CD4-positive, alpha-beta T cell treated with Interleukin-12 subunit alpha and Interleukin-12 subunit beta, for 1 hour (primary cell): ENCODE results near the gene RAB1B.
A peak's percentile ranks its signal among the peaks of the same experiment; 100 is the strongest.
"Not testable (repeated sequence)": the region's sequence is repeated elsewhere in the genome, so short reads cannot be mapped to it uniquely, and the experiment has no call there.

ENCODE experiments used
- DNase-seq: peaks from one replicate; pipeline ENCODE4 v3.0.0-alpha.2; 2020

Gene RAB1B

DNA sequence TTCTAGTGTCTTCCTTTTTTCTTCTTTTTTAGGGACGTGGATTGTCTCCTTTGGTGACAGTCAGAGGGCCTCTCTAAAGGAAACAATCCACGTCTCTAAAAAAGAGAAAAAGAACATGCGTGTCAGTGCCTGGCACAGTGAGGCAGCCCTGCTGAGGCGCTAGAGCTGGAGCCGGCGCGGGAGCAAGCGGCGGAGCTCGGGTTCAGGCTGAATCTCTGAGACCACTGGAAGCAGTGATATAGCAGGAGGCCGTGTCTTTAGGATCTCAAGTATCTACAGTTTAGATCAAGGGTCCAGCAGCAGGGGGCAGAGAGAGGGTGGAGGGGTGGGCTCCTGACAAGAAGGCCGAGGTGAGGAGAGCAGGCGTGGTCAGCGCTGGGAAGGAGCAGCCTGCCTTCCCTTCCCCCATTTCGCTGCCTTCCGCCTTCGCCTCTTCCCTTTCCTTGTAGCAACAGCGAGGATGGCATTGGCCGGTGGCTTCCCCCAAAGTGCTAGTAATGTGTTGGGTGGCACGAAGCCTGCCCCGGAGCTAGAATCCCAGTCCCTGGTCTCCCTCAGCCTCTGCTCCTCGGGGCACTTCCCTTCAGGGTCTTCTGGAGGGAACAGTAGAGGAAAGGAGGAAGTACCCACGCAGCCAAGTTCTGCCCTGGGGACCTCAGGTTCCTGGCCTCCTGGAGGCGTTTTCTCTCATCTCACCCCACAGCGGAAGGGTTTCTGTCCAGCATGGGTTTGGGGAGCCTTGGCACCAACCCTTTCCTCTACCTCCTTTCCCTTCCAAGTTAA, 28.2 kb upstream of the RAB1B start:
- DNase-seq: no peak

DNA sequence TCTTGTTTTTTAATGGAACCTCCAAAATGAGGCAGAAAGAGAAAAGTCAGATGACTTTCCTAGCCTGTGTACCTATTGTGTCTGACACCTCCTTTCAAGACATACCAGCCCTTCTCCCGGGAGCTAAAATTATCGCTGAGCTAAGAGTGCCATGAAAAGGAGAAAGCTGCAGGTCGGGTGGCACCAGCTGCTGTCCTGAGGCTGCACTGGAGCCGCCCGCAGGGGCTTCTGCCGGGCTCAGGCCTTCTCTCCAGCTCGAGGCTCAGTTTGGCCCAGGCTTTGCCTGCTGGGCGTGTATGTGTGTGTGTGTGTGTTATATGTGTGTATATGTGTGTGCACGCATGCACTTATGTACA, 27.7 kb upstream of the RAB1B start:
- DNase-seq: no peak

DNA sequence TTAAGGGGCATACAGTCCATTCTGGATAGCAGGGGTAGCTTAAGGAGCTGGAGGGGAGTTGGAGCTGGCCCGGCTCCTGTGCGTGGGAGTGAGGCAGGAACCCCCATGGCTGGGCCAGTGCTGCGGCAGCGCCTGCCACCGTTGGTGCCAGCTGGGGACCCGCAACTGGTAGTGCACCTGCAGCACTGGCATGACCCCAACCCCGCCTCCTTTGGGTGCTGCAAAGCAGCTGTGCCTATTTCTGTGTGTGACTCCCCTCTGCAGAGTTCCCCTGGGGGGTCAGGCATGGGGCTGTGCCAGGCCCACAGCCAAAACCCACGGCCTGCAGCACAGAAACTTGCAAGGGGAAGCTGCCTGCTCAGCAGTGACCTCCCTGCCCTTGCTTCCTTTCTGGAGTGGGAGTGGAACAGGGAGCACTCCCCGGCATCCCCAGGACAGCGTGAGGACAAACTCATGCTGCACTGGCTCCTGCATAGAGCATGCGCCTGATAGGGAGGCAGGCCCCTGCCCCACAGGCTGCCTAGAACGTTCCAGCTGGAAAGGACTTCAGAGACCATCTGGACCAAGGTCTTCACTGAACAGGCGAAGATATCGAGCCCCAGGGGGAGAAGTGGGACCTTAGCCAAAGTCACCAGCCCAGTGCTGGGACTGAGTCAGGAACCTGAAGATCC, 26.2 kb upstream of the RAB1B start:
- DNase-seq: no peak

DNA sequence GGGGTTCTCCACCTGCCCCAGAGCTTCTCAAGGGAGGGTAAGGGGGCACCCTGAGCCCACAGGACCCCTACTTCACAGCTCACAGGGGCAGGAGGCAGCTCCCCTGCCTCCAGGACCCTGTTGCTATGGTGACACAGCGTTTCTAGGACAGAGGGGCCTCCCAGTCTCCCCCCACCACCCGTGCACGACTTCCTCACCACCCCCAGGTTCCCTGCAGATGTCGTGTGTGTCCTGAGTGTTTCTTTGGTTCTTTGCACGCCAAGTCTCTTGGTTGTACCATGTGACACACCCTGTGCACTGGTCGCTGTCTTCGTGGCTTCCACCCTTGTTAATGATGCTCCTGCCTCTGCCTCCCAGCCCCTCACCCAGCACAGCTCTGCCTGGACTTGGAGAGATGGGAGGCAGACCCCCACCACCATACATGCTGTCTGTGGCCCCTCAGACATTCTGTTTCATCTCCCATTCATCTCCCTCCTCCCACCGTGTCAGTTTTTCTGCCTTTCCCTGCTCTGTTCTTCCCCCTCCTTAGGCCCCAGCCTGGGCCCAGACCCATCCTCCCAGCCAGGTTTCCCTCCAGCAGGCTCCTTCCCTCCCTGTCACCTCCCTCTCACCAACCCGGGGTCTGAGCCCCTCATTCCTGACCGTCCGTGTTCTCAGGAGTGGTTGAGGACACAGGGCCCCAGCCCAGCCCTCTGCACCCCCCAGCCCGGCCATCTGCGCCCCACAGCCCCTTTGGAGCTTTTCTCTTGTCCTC, 24.5 kb upstream of the RAB1B start:
- no peak for DNase-seq

DNA sequence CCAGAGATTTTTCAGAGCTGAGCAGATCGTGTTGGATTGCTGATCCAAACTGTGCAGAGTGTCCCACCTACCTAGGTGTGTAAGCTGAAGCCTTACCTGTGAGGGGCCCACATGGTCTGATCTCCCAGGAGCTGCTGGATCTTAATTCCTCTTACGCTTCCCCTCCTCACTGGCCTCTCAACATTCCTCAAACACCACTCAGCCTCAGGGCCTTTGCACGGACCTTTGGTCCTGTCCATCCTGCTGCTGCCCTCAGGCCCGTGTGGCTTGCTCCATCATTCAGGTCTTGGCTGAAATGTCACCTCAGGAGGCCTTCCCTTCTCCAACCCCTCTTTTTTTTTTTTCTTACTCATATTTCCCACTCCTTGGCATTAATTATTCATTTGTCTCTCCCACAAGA, 21.1 kb upstream of the RAB1B start:
- no peak for DNase-seq

DNA sequence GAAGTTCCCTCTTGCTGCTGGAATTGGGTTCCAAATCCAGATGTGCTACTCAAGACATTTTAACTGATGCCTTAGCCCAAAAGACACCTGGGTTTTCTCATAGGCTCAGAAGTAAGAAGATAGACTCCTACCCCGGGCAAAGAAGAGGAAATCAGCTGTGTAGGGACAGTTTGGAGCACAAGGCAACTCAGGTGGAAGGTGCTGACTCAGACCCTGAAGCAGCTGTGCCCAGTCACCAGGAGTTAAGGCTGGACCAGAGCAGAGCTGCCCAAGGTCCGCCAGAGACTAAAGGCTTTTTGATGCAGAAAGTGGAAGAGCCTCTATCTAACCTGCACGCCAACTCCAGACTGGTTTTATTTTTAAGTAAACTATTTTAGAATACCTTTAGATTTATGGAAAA, 20.6 kb upstream of the RAB1B start:
- no peak for DNase-seq

DNA sequence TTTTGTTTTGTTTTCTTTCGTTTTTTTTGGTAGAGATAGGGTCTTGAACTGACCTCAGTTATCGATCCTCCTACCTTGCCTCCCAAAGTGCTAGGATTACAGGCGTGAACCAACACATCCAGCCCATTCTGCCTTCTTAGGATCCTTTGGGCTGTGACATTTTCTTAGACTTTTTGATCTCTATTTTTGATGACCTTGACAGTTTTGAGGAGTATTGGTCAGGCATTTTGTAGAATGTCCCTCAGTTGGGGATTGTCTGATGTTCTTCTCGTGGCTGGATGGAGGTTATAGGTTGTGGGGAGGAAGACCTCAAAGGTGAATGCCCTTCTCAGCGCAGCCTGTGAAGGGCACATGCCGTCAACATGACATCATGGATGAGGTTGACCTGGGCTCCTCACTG, 19.5 kb upstream of the RAB1B start:
- no peak for DNase-seq

DNA sequence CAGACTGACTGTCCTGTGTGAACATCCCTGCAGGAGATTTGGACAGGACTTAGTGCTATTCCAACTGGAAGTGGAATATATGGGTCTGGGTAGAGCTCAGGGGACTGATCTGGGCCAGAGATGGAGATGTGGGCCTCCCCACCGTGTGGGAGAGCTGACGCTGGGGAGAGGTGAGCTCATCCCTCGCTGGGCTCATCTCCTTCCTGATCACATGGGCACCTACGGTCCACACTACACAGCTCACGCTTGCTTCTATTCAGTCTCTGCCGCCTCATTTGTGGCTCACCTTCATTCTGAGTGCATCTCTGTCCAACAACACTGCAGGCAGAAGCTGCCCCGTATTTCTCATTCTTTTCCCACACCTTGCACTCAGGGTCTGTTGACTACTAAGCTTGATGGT, 16.6 kb upstream of the RAB1B start:
- no peak for DNase-seq

DNA sequence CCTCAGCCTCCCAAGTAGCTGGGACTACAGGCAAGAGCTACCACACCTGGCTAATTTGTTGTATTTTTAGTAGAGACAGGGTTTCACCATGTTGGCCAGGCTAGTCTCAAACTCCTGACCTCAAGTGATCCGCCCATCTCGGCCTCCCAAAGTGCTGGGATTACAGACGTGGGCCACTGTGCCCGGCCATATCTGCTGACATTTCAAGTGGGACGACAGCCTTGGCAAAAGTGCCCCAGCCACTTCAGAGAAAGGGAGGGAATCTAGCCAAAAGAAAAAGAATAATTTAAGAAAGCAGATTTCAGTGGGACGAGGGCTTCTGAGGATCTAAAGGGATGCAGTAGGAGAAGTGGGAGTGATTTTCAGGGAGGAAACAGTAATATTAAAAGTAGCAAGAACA, 15.4 kb upstream of the RAB1B start:
- not testable (repeated sequence) for DNase-seq

DNA sequence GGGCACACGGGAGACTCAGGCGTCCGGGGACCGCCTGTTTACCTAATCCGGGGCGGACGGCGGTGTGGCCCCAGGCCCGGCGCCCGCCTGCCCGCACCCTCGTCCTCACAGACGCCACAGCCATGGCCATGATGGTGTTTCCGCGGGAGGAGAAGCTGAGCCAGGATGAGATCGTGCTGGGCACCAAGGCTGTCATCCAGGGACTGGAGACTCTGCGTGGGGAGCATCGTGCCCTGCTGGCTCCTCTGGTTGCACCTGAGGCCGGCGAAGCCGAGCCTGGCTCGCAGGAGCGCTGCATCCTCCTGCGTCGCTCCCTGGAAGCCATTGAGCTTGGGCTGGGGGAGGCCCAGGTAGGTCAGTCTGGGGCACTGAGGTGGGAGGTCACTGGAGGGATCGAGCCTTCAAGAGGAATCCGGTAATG, 10.0 kb upstream of the RAB1B start:
- DNase-seq: no peak

DNA sequence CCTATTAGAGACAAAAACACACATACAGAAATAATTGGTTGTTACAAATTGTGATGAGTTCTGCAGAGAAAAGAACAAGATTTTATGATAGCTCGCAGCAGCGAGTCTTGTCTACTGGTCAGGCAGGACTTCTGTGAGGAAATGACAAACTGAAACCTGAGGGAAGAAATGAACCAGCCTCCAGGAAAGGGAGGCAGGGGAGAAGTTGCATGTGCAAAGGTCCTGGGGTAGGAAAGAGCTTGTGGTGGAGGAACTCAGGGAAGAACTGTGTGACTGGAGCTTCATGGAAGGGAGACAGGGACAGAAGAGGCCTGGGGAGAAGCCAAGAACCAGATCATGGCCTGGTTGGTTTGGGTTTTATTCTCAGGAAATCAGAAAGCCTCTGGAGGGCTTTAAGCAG, 9.2 kb upstream of the RAB1B start:
- no peak for DNase-seq

DNA sequence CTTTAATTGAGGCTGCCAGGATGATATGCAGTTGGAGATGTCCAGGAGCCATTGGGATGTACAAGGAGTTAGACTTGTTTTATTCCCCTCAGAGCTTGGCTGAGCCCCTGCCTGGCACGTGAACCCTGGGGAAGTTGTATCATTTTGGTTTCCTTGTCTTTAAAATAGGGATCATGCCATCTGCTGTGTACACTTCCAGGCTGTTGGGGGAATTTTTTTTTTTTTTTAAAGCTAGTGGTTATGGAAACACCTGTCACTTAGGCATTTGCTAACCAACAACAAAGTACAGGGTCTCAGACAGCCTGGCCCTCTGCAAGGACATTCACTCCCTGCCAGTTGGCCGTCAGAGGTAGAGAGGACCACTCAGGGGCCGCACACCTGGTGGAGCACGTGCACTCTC, 8.5 kb upstream of the RAB1B start:
- DNase-seq: no peak

DNA sequence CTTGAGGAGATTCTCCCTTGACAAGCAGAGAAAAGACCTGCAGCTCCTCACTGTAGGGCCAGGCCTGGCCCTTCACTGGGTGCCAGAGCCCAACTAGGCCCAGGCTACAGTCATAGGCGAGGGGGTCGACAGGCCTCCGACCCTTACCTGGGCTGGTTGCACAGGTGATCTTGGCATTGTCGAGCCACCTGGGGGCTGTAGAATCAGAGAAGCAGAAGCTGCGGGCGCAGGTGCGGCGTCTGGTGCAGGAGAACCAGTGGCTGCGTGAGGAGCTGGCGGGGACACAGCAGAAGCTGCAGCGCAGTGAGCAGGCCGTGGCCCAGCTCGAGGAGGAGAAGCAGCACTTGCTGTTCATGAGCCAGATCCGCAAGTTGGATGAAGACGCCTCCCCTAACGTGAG, 6.9 kb upstream of the RAB1B start:
- DNase-seq: no peak

DNA sequence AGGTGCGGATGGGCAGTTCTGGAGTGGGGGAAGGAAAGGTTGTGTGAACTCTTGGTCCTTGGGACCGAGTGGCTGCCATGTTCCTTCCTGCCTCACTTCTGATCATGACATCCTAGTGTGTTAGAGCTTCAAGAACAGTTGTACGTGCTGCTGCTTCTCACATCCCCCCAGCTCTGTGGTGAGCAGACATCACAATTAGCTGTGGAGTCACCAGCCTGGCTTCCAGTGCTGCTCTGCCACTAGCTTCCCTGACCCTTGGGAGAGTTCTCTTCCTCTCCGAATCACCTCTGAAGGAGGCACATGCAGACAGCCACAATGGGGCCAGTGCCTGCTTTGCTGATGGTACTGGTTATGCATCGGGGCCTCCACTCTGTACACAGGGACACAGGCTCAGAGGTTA, 6.2 kb upstream of the RAB1B start:
- no peak for DNase-seq

DNA sequence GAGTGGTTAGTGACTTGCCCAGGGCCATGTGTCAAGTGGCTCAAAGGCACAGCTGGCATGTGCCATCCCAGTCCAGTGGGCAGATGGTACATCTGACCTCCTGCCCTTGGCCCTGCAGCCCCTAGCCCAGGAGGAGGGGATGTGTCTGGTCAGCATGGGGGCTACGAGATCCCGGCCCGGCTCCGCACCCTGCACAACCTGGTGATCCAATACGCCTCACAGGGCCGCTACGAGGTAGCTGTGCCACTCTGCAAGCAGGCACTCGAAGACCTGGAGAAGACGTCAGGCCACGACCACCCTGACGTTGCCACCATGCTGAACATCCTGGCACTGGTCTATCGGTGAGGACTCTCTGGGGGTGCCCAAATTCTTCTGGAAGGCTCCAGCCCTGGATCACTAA, 5.7 kb upstream of the RAB1B start:
- no peak for DNase-seq

DNA sequence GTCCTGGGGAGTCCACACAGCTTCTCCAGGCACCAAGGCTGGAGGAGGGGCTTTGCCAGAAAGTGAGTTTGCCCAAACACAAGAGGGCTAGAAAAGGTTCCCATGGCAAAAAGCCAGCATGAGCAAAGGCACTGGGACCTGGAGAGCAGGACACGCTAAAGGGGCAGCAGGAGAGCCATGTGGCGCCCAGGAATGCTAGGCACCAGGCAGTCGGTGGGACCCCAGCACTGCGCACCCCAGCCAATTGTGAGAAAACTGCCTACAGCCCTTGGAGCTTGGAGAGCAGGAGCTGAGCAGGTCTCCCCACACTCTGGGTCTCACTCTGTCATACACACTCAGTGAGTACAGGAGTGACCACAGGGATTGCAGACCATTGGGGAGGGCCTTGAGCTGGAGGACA, 5.2 kb upstream of the RAB1B start:
- DNase-seq: no peak

DNA sequence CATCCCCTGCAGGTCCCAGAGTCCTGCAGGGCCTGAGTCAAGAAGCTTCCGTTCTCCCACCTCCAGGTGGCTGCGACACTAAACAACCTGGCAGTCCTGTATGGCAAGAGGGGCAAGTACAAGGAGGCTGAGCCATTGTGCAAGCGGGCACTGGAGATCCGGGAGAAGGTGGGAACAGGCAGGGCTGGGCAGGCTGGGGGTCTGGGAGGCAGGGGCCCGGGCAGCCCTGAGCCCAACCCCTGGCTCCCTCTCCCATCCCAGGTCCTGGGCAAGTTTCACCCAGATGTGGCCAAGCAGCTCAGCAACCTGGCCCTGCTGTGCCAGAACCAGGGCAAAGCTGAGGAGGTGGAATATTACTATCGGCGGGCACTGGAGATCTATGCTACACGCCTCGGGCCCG, 4.7 kb upstream of the RAB1B start:
- no peak for DNase-seq

DNA sequence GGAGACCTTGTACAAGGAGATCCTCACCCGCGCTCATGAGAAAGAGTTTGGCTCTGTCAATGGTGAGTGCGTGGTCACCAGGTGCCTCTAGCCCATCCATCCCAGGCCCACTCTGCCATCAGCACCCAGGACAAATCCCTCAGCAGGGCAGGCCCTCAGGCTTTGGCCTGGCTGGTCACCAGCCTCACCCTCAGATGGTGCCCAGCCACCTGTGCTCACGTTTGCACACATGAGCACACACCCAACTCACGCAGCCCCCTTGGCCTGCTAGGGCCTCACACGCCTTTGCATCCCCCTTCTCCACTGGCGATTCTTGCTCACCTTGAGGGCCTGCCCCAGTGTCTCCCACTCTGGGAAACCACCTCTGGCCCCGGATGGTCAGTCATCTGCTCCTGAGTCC, 4.1 kb upstream of the RAB1B start:
- no peak for DNase-seq

DNA sequence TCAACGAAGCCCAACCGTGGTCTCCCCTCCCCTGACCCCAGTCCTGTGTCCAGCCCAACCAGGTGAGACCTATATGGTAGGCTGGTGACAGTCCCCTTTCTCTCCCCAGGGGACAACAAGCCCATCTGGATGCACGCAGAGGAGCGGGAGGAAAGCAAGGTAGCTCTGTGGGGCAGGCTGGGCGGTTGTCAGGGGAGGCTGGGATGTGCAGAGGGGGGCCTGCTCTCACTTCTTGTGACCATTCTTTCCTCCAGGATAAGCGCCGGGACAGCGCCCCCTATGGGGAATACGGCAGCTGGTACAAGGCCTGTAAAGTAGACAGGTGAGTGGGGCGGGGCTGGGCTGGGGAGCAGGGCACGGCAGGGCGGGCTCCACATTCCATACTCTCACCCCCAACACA, 3.5 kb upstream of the RAB1B start:
- peak; percentile 50 for DNase-seq

DNA sequence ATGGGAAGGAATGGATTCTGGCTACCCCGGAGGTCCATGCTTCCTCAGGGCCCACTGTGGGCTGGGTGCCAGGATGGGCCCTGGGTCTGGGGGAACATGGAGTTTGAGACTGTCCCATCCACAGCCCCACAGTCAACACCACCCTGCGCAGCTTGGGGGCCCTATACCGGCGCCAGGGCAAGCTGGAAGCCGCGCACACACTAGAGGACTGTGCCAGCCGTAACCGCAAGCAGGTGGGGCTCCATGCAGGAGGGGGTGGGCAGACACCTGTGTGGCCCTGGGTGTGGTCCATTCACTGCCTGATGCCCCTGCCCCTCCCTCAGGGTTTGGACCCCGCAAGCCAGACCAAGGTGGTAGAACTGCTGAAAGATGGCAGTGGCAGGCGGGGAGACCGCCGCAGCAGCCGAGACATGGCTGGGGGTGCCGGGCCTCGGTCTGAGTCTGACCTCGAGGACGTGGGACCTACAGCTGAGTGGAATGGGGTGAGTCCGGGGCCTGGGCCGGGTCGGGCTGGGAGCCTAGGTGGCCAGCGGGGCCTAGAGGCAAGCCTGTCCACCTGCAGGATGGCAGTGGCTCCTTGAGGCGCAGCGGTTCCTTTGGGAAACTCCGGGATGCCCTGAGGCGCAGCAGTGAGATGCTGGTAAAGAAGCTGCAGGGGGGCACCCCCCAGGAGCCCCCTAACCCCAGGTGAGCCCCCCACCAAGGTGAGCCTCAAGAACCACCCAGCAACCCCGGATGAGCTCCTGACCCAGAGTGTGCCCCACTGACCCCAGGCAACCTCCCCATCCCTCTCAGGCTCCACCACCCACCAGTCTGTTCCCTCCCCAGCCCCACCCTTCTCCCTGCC, 2.7 kb upstream of the RAB1B start:
- no peak for DNase-seq

DNA sequence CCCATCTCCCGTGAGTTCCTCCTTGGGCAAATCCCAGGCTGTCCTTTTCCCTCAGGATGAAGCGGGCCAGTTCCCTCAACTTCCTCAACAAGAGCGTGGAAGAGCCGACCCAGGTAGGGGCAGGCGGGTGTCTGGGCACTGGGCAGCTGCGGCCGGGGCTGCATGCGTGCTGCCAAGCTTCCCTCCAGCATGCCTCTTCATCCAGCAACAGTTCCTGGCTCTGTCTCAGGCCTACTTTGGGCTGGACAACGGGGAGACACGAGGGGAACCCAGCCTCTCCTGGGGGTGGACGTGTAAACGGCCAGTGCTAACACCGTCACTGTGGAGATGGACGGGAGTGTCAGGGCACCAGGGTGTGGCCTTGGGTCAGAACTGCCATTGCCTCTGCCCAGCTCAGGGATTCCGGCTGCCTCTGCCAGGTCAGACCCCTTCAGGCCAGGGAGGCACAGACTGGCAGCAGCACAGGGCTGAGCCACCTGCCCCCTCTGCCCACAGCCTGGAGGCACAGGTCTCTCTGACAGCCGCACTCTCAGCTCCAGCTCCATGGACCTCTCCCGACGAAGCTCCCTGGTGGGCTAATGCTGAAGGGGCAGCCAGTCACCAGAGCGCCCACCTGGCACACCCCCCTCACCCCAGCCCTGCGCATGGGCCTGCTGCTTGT, 1.9 kb upstream of the RAB1B start:
- no peak for DNase-seq

DNA sequence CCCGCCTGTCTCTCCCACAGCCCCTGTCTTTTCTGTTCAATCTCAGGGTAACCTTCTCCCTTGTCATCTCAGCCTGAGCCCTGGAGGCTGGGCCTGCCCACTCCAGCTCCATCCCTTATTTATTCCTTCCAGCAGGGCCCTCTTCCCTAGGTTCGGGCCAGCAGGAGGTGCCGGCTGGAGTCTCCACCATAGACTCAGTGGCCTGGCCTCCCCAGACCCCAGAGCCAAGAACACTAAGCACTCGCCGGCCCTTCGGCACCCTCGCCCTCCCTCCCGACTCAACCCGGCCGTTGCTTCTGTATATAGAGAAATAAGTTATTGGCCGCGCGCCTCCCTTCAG, 1.4 kb upstream of the RAB1B start:
- no peak for DNase-seq
